Endometrial microvascular endothelial cells (primary cell): ENCODE results near the gene NDUFAF4. TPM values are rescaled to one million over a fixed set of nuclear protein-coding genes. Genes with fewer than 3 reads are reported as not detected.

Source experiments
- in situ Hi-C: cut with HindIII; loops from 2 replicates; pipeline ENCODE4 v1.10.0; 2017; ENCODE audit warnings: low sequenced_read_pairs, low pct_unique_long_range_greater_than_20kb; ENCODE audit errors: inconsistent ontology term
- total RNA-seq: library from RNA; depleted of rRNA; stranded (reverse); fragments of >200 nt; gene quantifications from one replicate; pipeline ENCODE4 v1.2.3, GENCODE V29; 2015; ENCODE audit errors: inconsistent ontology term

The NDUFAF4 gene
- total RNA-seq, 1 donor from 2014 or later, result 36.0 TPM

- in situ Hi-C loops, result no loop called here
Observed at GRCh38 chr6:96849615-96850014, 48.1 kb downstream of the NDUFAF4 start.

DNA sequence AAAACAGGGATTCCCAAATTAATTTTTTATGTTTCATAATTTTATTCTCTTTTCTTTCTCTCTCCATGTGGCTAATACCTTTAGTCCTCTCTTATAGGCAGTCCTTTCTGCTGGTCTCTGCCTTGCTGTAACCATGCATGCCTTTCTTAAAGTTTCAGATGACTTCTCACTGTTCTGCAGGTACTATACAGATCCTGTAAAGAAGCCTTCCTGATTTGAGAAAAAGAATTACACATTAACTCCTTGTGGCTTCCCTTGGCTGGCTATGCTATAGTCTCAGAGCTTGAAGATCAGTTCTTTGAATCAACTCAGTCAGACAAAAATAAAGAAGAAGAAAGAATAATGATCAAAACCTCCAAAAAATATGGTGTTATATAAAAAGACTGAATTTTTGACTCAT, 53.2 kb downstream of the NDUFAF4 start:
- in situ Hi-C loops, result no loop called here

DNA sequence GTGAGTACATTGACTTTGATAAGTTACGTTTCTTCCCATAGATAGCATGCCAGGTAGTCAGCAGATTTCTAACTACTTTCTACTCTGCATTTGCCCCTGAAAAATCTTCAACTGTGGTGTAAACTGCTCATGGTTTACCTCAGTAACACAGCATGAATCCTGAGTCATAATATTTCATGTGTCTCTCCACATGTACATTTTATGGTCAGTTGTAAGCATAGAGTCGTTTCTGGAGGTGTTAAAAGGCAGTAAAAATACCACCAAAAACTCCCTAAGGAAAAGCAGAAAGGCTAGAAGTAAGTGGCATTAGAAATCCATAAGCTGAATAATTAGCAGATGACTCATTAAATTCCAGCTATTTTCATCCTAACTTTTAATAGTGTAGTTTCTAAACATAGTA, 56.3 kb downstream of the NDUFAF4 start:
- in situ Hi-C loops, result no loop called here

Other genes with a start within 250 kb of the NDUFAF4 start
- gene GPR63, start 60.4 kb downstream of the NDUFAF4 start, total RNA-seq, result 0.09 TPM
- gene KLHL32, start 26.8 kb upstream of the NDUFAF4 start, total RNA-seq, result not detected